Measurements from ENCODE around the gene TPPP.
A peak's percentile ranks its signal among the peaks of the same experiment; 100 is the strongest.
"Not testable (repeated sequence)": the region's sequence is repeated elsewhere in the genome, so short reads cannot be mapped to it uniquely, and the experiment has no call there.

TPPP gene

DNA sequence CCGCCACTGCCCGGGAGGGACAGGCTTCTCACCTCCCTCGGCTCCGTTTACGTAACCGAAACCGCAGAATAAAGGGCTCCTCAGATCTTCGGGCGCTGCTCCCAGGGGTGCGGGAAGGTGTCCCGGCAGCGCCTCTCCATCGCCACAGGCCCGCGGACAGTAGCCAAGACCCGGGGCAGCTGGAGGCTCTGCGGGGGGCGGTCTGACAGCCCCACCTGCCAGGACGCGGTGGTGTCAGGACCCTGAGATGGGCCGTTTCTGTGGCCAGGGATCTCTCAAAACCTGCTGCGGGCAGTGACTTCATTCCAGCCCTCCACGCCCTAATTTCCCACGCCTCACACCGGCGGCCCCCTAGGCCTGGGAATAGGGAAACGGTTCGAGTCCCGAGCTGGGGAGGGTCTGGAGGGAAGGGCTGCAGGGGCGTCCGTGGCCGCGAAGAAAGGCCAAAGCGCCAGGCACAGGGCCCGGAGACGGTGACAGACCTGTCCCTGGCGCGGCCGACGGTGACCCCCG is 567 bp downstream of the TPPP start:
- DNase-seq = not testable (repeated sequence)

DNA sequence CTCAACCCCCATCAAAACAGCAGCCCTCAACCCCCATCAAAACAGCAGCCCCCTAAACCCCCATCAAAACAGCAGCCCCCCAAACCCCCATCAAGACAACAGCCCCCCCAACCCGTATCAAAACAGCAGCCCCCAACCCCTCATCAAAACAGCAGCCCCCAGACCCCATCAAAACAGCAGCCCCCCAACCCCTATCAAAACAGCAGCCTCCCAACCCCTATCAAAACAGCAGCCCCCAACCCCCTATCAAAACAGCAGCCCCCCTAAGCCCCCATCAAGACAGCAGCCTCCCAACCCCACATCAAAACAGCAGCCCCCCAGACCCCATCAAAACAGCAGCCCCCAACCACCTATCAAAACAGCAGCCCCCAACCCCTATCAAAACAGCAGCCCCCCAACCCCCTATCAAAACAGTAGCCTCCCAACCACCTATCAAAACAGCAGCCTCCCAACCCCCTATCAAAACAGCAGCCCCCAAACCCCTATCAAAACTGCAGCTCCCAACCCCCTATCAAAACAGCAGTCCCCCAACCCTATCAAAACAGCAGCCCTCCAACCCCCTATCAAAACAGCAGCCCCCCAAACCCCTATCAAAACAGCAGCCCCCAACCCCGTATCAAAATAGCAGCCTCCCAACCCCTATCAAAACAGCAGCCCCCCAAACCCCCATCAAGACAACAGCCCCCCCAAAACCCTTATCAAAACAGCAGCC is 1.2 kb downstream of the TPPP start:
- no peak for DNase-seq

DNA sequence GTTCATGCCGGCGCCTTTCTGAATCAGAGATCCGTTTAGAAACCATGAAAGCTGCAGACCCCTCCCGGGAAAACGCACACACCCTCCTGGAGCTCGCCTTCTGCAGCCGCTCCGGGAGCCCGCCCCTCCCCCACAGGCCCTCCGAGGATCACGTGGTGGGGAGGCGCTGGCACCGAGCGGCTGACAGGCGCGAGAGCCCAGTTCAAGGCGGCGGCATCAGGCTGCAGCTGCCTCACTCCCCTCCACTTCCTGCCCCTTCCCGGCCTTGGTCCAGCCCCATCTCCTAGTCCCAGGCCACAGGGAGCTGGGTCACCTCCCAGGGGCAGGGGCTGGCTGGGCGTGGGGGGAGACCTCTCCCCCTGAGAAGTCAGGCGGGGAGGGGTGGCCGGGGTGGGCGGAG is 2.1 kb downstream of the TPPP start:
- DNase-seq = not testable (repeated sequence)

DNA sequence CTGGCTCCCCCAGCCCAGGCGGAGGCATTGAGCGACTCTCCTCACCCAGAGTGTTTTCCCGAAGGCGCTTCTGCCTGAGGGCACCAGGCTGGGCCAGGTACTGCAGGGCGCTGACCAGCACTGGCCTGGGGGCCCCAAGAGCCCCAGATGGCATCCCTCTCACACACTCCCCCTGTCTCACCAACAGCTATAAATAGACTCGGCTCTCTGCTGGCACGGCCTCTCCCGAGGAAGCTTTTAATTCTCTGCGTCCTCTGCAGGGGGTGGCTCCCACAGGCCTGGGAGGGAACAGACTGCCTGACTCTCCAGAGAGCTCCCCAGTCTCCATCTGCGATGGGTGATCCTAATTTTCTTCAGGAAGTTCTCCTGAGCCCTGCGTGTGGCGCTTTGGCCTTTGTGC is 2.9 kb downstream of the TPPP start:
- DNase-seq = not testable (repeated sequence)

DNA sequence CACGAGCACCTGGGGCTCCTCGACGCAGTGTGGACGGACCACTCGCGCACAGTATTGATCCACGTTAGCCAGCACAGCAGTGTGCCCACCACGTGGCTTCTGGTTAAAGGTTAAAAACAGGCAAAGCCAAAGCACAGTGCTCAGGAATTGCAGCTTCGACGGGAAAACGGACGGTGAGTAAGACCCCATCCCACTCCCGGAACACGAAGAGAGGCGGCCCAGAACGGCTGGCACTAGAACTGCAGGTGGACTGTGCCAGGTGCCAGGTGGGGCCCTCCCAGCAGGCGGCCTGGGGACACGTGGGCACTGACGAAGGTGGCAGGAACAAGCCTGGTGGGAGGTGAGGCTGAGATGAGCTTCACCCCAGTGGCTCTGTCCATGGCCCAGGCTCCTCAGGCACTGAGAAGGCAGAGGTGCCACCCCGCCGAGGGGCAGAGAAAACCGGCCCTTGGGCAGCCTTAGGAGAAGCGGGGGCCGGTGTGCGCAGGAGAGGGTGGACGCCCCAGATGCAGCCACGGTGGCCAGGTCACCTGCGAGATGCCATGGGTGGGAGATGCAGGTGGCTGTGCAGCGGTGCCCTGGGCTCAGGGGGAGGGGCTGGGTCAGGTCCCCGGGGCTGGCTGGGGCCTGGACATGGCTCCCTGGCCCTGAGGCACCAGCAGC is 4.7 kb downstream of the TPPP start:
- DNase-seq = not testable (repeated sequence)

DNA sequence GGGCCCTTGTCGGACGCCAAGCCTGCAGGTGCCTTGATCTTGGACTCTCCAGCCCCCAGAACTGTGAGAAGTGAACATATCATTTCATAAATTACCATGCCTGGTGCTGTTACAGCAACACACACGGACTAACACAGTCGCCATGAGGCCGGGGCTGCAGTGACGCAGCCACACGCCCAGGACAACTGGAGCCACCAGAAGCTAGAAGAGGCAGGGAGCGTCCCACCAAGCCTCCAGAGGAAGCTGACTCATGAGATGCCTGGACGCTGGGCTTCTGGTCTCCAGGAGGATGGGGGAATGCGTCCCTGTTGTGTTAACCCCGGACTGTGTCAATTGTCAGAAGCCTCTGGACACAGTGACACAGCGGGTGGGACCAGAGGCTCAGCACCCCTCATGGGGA is 6.2 kb downstream of the TPPP start:
- not testable (repeated sequence) for DNase-seq

DNA sequence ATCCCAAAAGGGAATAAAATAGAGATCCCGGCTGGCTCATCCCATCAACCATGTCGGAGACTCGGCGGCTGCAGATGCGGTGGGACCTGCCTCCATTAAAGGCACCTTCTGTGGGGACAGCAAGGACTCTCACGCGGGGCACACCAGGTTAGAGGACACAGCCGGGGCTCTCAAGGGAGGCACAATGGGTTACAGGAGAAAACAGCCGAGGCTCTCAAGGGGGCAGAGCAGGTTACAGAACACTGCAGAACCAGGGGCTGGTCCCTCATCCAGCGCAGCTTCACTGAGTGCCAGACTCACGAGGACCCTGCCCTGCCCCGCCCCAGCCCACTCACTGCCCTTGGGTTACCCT is 7.0 kb downstream of the TPPP start:
- DNase-seq = not testable (repeated sequence)

DNA sequence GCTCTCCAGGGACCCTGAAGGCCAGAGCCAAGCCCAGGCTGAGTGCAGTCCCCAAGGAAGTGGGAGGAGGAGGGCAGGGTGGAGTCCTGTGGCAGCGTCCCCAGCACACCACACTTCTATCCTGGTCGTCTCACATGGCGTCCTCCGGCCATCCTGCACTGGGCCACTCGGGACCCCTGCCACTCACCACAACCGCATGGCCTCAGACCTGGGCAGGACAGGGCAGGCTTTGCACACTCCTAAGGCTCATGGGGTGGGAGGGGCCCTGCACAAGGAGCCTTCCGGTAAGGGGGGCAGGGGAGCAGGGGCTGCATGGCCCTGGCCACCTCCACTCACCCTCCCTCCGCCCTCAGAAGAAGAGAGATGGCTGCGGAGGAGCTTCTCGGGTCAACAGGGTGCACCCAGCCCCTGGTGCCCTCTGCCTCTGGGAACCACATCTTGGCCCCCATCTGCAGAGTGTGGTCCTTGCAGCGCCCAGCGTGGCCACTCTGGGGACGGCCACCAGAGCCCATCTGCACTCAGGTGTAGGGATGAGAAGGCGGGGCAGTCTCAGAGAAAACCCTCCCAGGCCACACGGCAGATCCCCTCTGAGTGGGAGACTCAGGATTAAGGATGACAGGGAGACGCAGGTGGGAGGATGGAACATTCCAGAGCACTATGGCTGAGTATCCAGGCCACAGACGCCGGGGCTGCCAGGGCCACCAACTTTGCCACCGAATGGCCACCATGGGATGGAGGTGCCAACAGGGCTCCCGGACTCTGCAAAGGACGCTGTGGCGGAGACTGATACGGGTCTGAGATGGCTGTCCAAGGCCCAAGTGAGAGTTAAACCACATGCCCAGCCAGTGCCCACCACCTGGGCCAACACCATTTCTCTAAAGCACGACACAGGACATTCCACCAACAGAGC is 7.6 kb downstream of the TPPP start:
- no peak for DNase-seq

DNA sequence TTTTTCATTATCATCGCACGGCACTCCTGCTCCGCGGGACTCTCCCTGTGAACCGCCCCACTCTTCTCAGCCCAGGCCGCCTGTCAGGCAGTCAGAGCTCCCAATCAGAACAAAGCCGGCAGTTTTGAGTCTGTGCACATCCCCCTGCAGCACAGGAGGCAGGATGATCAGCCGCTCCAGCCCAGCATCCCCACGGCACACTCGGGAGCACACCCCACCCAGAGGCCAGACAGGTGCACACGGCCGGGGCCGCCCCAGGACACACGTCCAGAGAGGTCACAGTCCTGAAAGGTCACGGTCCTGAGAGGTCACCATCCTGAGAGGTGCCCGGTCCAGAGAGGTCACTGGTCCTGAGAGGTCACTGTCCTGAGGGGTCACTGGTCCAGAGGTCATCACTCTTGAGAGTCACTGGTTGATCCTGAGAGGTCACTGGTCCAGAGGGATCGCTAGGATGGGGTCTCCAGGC is 8.4 kb downstream of the TPPP start:
- DNase-seq = no peak

DNA sequence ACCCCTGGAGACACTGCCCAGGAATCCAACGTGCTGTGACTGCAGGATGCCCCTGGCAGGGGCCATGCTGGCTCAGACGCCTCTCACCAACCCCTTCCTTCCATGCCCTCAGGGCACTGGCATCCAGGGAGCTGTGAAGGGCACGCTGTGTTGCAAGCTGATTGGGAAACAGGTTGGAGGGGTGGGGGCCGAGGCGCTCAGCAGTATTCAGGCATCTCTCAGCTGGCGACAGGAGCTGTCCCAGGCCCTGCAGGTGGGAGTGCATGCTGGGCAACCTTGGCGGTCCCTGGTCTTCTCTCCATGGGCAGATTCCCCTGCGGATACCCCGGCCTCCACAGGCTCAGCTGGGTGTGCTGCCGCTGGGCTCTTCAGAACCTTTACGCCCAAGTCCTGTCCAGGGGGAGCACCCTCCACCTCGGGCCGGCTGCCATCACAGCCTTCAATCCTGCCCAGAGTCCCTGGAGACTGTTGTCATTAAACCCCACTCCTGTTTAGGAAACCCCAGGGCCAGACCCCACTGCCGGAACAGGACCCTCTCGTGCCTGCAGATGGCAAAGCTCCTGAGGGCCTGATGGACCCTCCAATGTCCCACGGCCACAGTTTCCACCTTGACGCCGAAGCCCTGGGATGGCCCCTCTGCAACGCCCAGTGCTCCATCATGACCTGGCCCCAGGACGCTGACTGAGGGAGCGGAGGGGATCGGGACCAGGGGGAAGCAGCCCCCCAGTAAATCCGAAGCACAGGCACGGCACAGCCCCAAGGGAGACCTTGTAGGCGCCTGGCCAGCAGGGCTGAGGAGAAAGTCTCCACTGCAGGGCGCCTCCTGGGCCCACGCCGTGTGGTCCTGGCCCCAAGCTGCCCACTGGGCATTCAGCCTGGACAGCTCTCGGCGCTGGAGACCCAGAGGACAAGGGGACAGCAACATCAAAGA is 9.3 kb downstream of the TPPP start:
- no peak for DNase-seq

DNA sequence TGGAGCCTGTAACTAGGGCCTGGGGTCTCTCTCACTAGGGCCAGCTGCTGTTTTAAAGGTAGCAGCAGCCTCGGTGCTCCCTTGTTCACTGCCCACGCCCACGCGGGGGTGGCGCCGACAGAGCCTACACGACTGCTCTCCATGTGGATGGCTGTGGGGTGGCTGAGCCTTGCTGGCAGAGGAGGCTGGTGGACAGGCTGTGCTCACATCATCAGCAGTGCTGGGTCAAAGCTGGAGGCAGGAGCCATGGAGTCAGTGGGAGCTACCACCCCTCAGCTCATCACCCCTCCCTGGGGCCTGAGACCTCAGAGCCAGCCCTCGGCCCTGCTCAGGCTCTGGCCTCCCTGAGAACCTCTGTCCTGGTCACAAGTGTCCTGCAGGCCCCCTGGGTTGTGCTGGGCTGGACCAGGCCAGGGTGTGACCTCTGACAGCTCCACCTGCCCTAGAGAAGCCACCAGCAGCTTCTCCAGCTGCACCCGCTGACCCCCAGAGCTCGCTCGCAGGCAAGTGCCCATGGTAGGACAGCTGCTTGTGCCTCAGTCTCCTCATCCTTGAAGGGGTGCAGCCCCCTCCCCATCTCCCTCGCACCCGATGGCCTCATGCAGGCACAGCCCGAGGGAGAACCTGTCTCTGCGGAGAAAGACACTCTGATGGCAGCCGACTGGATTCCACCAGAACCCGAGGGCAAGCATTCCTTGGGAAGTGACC is 10.3 kb downstream of the TPPP start:
- DNase-seq = not testable (repeated sequence)

DNA sequence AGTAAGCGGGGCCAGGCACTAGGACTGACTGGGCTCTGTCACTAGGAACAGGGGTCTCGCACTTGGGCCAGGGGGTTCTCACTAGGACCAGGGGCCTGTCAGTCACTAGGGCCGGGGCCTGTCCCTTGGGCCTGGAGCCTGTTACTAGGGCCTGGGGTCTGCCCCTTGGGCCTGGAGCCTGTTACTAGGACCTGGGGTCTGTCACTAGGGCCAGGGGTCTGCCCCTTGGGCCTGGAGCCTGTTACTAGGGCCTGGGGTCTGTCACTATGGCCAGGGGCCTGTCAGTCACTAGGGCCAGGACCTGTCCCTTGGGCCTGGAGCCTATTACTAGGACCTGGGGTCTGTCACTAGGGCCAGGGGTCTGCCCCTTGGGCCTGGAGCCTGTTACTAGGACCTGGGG is 10.9 kb downstream of the TPPP start:
- not testable (repeated sequence) for DNase-seq

DNA sequence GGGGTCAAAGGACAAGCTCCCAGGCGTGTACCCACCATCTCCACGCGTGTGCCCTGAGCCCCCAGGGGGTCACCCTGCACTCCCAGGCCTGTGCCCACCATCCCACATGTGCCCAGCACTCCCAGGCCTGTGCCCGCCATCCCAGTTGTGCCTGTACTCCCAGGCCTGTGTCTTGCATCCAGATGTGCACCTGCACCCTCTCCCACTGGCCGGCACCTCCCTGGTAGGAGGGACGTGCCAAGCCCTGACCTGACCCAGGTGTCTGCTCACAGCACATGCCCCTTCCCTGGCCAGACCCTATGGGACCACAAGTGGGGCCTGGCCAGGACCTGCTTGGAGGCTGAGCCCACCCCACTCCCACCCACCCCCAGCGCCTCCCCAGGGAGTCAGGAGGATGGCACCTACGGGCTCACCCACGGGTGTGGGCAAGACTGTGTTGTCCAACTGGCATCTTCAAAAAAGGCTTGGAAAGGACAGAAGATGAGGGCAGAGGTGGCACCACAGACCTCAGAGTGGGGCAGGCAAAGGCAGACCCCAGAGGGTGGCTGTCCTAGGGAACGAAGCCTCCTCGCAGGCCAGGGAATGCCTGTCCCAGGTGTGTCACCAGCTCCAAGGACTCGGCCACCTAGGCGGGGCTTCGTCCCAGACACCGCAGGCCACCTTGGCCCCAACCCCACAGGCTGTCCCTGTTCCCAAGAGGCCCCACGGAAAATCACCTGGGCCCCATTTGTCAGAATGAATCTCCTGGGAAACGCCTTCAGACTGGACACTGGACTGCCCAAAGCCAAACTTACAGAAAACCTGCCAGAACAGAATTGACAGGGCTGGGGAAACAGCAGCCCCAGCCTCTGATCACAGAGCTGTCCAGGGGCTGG is 11.6 kb downstream of the TPPP start:
- not testable (repeated sequence) for DNase-seq

DNA sequence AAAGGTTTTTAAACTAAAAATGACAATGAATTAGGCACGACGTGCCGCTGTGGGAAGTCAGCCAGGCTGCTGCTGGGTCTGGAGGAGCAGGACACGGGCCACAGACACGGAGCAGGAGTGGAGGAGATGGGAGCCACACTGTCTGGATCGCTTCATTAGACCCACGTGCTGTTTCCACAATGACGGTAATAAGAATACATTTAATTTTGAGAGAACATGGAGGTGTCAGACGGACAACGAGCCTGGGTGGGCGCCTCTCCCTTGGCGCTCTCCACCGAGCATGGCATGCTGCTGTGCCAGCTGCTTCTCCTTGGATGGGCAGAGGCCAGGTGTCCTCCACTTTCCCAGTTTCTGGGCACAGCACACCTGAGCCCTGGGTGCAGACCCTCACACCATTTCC is 12.3 kb downstream of the TPPP start:
- not testable (repeated sequence) for DNase-seq

DNA sequence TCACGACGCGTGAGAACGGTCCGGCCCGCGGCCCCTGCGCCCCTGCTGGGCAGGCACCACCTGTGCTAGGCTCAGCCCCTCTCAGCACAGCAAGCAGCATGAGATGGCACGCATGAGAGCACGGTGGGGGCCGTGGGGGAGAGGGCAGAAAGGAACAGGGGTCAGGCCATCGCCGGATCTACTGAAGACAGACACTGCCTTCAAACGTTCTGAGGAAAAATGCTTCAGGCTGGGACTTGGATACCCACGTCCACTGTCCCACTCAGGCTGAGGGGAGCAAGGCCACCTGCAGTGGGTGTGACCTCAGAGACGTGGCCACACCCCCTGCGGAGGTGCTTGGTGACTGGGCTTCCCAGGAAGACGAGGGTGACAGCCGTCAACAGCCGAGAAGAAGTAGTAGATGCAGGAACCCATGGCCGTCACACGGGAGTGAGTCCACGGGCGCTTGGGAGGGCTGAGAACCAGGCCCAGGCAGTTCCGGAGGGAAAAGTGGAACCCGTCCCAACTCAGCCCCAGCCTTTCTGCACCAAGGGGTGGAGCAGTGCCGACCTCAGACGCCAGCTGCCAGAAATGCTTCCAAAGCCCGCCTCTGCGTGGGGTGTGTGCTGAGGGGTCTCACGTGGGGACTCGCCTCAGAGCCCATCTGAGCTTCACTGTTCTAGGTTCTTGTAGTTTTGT is 12.9 kb downstream of the TPPP start:
- DNase-seq = not testable (repeated sequence)

DNA sequence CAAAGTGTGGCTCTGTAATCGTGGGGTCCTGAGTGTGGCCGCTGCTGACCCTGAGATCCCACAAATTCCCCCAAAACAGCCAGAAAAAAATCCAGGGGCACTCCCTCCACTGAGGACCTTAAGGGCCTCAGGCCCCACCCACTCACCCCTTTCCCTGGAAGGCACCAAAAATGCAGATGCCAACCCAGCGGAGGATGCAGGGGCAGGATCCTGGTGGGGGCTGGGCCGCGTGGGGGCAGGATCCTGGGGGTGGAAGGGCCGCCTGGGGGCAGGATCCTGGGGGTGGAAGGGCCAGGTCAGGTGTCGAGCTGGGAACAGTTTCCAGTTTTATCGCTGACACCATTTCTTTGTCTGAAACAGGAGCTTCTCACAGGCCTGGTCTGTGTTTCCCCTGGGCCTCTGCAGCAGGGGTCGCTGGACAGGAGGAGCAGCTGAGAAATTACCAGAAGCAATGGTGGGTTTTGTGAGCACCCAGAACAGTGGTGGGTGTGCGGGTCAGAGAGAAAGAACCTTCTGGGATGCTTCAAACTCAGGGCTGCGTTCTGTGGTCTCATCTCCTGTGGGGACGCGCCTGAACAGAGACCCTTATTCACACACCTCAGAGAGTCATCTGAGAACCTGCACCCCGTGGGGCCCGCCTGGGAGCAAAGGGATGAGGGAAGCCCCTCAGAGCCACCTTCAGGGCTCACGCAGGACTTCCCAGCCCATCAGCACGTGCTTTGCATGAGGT is 13.8 kb downstream of the TPPP start:
- DNase-seq = not testable (repeated sequence)

DNA sequence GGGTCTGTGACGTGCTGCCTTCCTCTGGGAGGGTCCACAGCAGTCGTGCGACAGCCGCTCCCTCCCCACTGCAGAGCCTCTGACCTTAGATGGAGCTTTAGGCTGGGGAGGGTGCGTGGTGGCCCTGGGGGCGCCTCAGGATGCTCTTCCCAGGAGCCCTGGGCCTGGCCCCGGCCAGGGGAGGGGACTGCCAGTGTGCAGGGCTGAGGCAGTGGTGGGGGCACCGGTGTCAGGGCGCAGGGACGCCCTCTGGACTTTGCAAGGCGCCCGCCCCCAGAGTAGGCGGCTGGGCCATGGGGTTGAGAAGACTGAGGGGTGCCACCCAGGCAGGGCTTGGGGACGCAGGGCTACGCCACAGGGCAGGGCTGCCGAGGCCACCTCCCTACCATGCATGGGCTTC is 14.6 kb downstream of the TPPP start:
- not testable (repeated sequence) for DNase-seq

DNA sequence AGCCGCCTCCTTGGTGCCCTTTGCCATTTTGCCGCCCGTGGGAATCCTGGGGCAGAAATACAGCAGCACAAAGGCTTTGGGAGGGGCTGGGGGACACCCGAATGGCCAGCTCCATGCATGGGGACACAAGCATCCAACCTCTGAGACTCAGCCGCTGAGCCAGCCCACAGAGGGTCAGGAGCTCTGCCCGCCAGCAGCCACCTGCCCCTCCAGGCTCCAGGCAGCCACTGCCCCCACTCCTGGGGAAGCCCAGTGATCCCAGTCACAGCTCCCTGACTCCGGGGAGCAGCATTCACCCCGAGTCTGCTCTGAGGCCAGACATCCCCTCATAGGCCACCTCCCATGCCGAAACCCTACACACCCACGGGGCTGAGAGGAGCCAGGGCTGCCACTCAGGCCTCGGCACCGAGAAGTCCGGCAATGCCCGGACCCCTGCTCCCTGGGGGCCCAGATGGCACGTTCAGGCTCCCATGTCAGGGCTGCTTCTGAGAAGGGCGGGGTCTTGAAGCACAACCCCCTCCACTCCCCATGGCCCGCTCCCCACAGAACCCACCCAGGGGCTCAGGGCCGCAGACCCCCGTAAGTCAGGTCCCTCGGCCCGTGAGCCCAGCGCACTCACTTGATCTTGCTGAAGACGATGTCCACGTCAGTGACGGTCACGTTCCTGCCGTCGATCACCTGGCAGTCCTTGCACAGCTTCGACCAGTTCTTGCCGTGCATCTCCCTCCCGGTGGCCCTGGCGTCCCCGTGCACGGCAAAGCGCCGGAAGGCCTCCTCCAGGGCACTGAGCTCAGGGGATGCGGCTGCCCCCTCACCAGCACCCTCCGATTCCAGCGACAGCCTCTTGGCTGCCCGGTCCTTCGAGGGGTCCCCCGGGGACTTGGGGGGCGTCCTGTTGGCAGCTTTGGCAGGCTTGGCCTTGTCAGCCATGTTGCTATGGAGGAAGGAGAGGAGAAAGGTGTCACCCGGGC is 15.7 kb downstream of the TPPP start:
- peak; percentile 48 for DNase-seq
